GM19025 (cell line): Measurements from ENCODE around the gene TPRKB.
A peak's percentile ranks its signal among the peaks of the same experiment; 100 is the strongest.
"Not testable (repeated sequence)": the region's sequence is repeated elsewhere in the genome, so short reads cannot be mapped to it uniquely, and the experiment has no call there.

Experiments used
- ATAC-seq: cut with Tn5 transposase; IDR thresholded peaks from one replicate; pipeline ENCODE4 v1.9.1; 2021; ENCODE audit warnings: mild to moderate bottlenecking, low read depth, moderate library complexity; ENCODE audit not compliant: unreplicated experiment

Gene TPRKB

DNA sequence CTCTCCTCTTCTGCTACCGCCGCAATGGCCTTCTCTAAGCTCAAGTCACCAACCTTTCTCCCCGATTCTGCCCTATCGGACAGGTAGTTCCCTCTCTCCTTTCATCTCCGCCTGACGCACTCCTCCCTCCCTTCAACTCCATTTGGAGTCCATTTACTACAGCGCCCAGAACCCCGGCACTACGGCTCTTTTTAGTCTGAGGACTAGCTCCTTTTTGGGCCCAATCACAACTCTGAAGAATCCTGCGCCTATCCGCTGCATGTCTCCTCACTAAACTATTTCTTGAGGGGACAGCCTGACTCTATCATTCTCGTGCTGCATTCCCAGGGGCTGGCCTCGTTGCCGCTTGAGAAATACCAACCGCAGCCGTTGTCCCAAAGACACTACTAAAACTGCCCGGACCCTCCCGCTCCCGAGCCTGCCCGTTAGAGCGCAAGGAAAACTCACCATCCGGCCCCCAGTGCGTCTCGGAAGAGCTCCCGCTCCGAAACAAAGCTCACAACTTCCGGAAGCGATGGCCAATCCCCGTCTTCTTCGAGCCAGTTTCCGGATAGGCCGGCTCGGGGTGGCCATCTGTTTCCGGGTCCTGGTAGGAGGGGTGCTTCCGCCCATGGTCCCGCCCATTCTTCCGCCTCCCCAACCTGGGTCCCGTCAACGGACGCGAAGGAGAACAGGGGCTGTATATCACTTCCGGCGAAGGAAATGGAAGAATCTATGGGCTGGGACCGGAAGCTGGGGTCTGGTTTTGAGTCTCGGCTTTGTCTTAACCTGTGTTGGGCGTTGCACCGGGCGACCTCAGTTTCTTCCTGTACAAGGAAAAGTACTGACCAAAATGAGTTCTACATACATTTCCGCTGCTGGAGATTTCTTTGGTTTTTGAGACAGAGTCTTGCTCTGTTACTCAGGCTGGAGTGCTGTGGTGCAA, at the start of gene TPRKB:
TSS of gene TPRKB (minus strand) at position 491 of the 925 bp plus-strand sequence. CDS start 2,776 bp downstream, outside the sequence.
- ATAC-seq = peak; percentile 97

DNA sequence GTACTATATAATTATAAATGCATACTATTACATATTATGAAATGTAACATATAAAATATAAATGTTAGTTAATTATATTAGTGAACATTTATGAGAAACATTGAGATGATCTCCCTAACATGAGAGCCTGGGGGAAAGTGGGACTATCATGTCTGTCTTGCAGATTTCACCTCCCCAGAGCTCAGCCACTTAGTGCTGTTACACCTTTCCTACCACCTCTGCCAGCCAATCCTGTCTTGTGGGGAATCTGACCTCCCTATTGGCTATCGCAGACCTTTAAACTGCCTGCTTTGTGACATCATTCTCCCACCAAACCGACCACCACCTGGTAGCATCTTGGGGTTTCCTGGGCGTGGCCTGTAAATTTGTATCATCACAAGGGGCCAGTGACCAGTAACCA, 46.7 kb upstream of the TPRKB start, which contains the start of gene C2orf78:
TSS of gene C2orf78 (plus strand) at position 301 of the 400 bp plus-strand sequence. CDS start 127 bp downstream, outside the sequence.
- not testable (repeated sequence) for ATAC-seq

DNA sequence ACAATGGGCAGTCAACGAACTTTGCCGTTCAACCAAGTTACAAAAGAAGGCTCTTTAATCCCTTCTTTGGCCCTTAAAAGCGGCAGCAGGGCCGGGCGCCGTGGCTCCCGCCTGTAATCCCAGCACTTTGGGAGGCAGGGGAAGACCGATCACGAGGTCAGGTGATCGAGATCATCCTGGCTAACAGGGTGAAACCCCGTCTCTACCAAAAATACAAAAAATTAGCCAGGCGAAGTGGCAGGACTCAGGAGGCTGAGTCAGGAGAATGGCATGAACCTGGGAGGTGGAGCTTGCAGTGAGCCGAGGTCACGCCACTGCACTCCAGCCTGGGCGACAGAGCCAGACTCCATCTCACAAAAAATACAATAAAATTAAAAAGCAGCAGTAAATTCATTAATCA, 46.3 kb upstream of the TPRKB start:
- not testable (repeated sequence) for ATAC-seq

DNA sequence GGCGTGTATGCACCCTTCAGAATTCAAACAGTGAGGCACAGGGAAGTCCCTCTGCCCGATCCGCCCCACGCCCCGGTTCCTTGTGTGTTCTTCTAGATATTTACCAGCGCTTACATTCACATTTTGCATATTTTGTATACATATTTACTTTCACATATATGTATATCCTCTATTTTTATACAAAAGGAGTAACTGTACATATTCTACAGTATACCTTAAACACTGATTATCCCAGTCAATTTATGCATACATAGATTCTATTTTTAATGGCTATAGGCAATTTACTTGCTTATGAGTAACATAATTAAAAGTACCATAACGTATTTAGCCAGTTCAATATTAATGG, 43.1 kb upstream of the TPRKB start:
- ATAC-seq = no peak

DNA sequence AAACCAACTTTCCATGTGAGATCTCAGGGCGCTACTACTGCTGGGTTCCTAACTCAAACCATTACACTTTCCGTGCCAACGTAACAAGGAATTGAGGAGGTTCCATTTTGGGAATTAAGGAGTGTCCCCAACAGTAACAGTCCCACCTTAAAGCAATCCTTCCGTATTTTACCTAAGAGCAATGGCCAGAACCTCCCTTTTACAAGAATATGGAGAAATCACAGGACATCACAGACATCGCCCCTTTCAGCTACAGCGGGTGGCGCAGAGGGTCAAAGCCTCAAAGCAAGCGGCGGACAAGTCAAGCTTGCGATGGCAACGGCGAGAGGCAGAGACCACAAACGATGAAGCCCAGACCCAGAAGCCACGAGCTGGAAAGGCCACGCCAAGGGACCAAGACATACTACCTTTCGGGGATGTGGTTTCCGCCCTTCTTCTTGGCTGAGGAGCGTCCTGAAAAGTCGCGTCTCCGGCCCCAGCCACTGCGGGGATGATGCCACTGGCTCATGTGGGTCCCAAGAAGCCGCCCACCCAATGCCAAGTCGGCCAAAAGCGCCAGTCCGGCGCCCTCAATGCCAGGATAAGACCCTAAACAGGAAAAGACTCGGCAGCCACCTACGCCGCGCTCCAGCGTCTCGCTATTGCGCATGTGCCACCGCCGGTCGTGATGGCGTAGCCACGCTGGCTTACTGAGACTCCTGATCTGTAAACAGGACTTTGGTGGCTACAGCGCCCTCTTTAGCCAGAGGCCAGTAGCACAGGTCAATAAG, 42.5 kb upstream of the TPRKB start, which contains the start of gene DUSP11:
TSS of gene DUSP11 (minus strand) at position 637 of the 770 bp plus-strand sequence. CDS start at position 508, 129 bp downstream.
- ATAC-seq = peak; percentile 95

DNA sequence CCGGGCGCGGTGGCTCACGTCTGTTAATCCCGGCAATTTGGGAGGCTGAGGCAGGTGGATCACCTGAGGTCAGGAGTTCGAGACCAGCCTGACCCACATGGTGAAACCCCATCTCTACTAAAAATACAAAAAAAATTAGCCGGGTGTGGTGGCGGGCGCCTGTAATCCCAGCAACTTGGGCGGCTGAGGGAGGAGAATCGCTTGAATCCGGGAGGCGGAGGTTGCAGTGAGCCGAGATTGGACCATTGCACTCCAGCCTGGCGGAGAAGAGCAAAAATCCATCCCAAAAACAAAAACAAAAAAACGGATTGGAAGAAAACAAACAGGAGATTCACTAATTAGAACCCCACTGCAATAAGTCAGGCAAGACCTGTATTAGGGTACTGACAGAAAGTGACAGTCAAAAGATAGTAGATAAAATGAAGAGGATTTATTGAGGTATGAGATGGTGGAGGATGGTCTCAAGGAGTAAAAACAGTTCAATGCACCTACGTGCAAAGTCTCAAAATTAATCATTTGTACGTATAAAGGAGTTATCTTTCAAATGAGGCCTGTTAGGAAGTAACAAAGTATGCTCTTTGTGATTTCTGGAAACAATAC, 41.8 kb upstream of the TPRKB start:
- not testable (repeated sequence) for ATAC-seq

DNA sequence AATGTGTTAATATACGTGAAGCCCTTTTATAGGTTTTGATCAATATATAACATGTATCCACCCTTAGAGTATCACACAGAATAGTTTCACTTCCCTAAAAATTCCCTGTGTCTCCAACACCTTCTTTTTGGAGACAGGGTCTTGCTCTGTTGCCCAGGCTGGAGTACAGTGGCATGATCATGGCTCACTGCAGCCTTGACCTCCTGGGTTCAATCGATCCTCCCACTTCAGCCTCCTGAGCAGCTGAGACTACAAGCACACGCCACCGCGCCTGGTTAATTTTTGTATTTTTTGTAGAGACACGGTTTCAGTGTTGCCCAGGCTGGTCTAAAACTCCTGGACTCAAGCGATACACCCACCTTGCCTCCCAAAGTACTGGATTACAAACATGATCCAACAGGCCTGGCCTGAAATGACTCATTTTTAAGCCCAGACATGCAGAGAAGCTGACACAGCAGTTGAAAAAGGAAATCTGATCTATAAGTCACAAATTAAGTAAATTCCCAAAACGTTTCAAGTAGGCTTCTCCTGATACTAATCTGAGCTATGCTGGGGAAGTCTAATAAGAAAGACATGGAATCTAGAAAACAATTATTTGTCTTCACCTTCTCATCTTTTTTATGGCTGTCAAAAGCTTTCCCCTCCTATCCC, 39.8 kb upstream of the TPRKB start:
- no peak for ATAC-seq

DNA sequence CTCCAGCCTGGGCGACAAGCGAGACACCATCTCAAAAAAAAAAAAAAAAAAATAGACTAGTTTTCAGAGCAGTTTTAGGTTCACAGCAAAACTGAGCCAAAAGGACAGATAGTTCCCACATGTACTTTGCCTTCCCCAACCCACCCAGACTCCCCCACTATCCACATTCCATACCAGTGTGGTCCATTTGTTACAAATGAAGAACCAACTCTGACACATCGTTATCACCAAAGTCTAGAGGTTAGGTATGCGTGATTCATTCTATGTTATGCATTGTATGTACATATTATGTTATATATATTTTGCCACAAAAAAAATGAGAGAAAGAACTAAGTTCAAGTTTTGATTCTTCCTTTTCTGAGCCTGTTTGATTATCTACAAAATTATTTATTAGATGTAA, 39.2 kb upstream of the TPRKB start:
- ATAC-seq = no peak

DNA sequence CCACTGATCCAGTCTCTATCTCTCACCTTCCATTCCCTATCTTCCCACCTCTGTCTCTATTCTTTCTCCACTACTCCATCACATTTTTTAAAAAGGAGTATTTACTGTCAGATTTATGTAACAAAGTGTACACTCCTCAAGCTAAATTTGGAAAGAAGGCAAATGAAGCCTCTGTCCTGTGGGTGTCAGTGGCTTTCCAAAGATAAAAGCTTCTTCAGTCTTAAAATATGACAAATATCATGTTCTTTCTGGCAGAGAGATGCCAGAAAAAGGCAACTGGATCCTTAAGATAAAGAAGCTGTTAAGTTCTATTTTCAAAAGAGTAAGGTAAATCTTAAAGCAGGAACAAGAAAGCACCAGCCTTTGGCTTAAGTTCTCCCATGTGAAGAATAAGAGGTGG, 35.7 kb upstream of the TPRKB start:
- no peak for ATAC-seq

DNA sequence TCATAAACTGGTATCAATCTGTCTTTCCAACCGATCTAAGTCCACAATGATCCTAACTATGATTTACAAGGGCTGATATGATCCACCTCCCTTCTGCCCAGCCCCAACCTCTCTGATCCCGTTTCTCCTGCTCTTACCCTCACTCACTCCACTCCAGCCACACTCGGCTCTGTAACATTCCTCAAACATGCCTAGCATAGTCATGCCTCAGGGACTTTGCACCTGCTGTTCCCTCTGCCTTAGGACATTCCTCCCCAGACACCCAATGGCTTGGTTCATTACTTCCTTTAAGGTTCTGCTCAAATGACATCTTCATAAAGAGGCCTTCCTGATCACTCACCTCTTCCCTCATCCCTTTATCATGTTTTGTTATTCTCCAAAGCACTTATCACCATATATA, 33.6 kb upstream of the TPRKB start:
- ATAC-seq = no peak

DNA sequence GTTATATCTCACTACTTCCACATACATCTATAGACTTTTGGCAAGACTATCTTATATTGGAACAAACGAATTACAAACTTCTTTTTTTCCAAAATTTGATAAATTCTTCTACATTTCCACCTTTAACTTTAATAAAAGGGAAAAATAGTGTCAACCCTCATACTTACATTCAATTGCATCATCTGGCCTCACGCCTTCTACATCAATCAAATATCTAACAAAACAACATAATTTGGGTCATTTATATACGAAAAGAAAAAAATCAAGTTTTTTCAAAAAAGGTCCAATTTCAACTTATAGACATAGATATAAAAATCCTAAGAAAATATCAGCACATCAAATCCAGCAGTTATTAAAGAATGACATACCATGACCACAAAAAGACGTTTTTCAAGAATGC, 29.8 kb upstream of the TPRKB start:
- ATAC-seq = no peak

DNA sequence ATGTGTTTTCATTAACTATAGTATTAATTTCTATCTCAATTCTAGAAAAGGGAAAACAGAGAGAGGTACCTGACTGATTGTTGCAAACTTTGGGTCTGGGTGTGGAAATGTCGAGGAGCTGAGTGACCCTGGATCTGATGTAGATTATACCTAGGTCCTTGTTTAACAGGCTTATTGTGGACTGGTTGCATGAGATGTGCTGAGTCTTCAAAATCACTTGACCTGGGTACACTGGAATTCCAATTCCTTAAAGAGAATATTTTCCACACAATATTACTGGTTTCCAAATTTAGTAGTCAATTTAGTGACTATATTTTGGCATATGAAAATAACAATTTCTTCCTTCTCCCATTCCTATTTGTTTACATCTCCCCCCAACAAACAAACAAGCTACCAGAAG, 29.2 kb upstream of the TPRKB start:
- no peak for ATAC-seq

DNA sequence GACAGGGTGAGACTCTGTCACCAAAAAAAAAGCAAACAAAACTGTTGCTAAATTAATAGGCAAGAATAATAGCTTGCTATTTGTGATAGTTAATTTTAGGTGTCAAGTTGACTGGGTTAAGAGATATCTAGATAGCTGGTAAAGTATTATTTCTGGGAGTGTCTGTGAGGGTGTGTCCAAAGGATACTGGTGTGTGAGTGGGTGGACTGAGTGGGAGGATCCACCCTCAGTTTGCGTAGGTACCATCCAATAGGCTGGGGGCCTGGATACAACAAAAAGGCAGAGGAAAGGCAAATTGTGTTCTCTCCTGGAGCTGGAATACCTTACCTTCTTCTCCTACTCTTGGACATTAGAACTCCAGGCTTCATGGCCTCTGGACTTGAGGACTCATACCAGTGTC, 27.8 kb upstream of the TPRKB start:
- ATAC-seq = no peak

DNA sequence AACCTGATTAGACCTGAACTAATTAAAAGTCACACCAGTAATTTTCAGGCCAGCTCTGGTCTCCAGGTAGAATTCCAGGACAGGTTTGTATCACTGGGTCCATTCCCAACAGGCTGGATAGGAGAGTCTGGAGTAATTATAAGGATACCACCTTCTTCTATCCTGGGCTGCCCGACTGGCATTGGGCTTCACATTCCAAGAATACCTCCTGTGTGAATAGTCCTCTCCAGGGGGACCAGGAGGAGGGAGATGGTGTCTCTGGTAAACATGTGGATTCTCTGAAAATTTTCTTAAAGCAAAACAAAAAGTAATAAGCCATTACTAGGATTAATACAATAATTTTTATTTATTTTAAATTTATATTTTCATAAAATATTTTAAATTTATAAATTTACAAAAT, 25.4 kb upstream of the TPRKB start:
- ATAC-seq = no peak

DNA sequence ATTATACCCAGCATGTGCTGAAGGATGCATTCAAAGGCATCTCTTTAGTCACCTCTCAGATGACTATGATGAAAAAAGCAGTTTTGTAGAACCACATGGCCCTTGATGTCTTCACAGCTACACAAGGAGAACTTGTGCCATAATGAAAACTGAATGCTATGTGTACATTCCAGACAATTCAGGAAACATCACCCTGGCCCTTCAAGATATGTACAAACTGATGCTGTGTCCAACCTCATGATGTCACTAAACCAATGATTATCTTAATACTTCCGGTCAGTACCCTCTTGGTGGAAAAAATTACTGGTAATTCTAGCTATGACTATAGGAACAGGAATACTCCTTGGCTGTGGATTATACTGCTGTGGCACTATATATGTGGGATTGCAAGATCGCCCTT, 22.8 kb upstream of the TPRKB start:
- ATAC-seq = no peak

DNA sequence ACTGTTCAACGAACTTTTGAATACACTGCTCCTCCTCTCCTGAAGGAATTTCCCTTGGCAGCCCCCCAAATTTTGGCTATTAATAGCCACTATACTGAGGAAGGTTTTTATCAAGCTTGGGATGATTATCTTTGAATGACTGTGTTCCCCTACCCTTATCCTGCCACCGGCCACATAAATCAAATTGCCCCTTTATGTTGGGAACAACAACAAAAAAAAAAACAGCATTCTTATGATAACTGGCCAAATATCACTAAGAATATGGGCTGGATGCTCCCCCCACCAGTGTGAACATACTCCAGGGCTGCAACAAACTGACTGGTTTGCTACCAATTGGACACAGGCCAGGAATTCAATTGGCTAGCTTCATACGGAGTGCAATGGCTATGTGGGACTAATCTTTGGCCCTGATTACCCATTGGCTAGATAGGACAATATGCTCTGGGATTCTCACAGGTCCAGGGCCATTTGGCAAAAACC, 22.2 kb upstream of the TPRKB start:
- ATAC-seq = no peak

DNA sequence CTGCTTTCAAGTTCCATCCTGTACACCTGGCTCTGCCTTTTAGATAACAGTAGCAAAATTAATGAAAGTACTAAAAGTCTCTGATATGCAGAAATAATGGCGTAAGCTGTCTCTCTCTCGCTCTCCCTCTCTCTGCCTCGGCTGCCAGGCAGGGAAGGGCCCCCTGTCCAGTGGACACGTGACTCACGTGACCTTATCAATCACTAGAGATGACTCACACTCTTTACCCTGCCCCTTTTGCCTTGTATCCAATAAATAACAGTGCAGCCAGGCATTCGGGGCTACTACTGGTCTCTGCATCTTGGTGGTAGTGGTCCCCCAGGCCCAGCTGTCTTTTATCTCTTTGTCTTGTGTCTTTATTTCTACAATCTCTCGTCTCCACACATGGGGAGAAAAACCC, 17.2 kb upstream of the TPRKB start:
- ATAC-seq = not testable (repeated sequence)

DNA sequence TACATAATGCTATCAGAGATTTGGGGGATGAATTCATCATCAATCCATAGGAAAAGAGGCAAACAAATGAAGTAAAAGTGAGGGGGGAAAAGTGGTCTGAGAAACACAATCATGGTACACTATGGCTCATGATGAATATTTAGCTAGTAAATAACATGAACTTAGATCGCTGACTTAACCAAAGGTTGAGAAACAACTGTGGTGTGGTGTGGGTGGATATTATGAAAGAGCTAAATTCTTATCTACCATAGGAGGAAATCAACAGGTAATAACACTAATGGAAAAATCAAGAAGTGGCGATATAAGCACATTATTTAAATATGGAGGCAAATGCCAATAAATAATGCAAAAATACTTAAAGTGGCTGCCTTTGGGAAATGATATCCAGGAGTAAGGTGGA, 12.2 kb upstream of the TPRKB start:
- no peak for ATAC-seq

DNA sequence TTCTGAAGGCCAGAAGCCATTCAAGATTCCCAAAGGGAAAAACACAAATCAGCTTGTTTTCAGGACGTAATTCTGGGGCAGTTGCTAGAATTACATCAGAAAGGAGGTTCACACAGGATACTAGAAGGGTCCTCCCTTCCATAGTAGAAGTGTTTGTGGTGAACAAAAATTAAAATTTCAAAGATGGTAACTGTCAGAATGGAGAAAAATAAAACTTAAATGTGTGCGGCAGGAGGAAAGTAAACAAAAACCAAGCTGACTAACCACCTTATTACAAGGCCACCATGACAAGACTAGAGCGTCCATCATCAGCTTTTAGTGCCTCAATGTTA, 9.7 kb upstream of the TPRKB start:
- ATAC-seq = no peak

DNA sequence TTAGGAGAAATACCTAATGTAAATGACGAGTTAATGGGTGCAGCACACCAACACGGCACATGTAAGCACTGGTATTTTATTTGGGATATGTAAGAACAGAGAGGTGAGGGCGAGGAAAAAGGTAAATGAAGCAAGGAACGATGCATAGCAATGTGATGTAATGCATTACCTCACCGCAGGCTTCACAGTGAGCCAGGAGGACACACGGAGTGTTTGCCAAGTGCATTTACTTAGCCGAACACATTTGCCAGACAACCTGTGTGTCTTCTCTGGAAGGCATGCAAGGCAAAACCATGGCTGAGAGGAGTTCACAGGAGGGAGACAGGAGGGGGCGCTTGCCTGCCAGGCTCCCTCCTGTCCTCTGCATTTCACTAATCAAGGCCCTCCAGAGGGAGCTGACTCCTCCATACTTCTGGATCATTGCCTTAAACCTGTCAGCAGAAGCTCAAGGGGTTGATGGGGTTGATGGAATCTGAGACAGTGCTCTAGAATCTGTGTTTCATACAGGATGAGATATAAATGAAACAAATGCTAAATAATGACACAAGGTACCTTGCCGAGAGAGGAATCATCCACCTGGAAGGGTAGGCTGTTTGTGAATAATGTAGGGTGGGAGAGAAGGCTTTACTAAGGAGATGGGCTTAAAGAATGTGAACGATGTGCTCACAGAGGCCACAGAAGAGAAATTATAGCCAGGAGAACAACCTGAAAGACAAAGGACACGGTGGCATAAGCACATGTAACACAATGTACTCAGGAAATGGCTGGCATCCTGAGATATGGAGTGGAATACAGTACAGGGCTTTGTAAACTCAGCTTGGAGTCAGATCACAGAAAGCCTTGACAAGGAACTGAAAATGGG, 9.1 kb upstream of the TPRKB start:
- no peak for ATAC-seq
